ENCODE results near the gene GLTP.
"Not testable (repeated sequence)": the region's sequence is repeated elsewhere in the genome, so short reads cannot be mapped to it uniquely, and the experiment has no call there.

Gene GLTP, protein sequence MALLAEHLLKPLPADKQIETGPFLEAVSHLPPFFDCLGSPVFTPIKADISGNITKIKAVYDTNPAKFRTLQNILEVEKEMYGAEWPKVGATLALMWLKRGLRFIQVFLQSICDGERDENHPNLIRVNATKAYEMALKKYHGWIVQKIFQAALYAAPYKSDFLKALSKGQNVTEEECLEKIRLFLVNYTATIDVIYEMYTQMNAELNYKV

DNA sequence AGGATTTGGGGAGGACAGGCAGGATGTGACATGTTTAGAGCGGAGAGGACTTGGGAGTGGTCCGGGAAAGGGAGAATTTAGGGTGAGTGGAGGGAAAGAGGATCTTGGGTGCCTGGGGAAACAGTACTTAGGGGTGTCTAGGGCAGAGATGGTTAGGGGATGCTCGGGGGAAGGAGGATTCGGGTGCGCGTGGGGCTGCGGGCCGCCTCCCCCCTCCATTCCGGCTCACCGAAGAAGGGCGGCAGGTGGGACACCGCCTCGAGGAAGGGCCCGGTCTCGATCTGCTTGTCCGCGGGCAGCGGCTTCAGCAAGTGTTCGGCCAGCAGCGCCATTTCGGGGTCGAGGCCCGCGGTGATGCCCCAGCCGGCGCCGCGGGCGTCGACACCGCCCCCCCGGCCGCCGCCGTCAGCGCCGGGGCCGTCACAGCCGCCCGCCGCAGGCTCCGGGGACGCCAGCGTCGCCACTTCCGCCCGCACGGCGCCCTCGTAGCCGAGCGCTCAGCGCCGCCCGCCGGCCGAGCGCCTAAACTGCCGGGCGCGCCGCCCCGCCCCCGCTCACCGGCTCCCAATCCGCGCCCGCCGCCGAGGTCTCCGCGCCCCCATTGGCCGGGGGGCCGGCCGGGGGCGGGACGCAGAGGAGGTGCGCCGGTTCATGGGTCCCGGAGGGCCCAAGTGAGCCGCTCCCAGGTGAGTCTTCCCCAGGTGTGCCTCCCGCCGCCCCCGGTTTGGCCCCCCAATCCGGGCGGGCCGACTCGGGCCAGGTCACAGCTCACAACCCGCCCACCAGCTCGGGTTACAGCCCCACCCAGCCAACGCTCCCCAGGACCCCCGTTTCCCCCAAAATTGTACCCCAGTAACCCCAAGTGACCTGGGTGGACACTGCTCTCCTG is at the start of gene GLTP:
Gene GLTP (minus strand): TSS at position 499 of the 889 bp plus-strand sequence. CDS start 167 bp downstream, at position 332.
- DNase-seq (ENCODE audit: low read depth in 1 of 2, low spot score in 1 of 2), result peak; percentile 86 to 88

DNA sequence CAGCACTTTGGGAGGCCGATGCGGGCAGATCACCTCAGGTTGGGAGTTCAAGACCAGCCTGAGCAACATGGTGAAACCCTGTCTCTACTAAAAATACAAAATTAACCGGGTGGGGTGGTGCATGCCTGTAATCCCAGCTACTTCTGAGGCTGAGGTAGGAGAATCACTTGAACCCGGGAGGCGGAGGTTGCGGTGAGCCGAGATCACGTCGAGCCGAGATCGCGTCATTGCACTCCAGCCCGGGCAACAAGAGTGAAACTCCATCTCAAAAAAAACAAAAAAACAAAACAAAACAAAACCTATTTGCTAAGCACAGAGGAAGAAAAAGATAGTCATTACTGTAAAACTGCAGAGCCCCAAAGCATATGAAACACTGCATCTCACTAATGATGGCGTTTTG is 49.0 kb upstream of the GLTP start:
- not testable (repeated sequence) for DNase-seq (ENCODE audit: low read depth in 1 of 2, low spot score in 1 of 2)

DNA sequence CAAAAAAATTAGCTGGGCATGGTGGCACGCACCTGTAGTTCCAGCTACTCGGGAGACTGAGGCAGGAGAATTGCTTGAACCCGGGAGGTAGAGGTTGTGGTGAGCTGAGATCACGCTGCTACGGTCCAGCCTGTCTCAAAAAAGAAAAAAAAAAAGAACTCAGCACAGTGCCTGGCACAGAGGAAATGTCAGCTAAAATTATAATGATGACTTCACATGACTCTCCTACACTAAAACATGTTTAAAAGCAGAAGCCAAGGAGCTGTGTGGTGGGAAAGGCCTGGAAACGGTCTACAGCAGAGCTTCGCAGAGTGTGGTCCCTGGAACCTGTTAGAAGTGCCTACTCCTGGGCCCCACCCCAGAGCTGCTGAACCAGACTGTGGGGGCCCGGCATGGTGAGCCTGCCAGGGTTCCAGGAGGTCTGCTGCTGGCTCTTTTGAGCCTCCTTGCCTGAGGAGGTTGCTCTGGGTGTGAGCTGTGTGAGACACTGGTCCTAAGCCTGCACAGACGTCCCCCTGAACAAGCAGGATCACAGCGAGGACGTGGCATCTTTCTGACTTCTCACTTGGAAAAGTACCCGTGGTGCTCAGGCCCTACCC is 47.8 kb upstream of the GLTP start:
- no peak for DNase-seq (ENCODE audit: low read depth in 1 of 2, low spot score in 1 of 2)

DNA sequence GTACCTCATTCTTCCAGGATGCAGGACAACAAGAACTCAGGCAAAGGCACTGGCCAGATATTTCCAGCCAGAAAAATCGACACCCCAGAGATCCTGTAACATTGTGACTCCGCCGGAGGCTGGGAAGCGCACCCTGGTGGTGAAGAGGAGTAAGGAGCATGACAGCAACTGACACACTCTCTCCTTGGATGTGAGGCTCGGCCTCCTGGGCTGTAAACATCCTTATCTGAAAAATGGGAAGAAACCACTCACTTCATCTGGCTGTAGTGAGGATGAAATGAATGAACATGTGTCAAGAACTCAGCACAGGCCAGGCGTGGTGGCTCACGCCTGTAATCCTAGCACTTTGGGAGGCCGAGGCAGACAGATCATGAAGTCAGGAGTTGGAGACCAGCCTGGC is 47.3 kb upstream of the GLTP start:
- peak in 1 of 2 donors; percentile 20 for DNase-seq (ENCODE audit: low read depth in 1 of 2, low spot score in 1 of 2)

DNA sequence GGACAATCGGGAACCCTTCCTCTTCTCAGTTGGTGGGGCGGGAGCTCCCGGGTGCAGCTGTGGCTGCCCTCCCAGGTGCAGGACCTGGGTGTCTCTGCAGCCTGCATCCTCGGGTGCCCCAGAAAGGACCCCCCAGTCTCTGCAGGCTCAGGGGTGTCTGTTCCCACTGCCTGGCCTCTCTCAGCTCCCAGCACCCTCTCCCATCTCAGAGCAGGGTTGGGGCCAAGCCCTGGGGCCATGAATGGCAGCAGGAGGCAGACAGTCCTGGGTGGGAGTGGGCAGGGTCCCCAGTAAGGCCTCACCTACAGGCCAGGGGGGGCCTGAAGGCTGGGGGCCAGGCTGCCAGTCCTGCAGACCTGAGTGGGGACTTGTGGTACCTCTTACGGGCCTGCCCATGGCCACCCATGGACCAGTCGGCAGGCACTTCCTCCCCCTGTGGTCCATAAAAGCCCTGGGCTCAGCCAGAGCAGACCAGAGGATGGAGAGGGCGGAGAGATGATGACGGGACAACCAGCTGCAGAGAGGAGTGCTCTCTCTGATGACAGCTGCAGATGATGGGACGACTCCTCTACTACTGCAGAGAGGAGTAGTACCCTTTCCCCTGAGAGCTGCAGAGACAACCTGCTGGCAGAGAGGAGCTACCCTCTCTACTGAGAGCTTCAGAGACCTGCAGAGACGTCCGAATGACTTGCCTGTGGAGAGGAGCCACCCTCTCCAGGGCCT is 46.3 kb upstream of the GLTP start:
- no peak for DNase-seq (ENCODE audit: low read depth in 1 of 2, low spot score in 1 of 2)

DNA sequence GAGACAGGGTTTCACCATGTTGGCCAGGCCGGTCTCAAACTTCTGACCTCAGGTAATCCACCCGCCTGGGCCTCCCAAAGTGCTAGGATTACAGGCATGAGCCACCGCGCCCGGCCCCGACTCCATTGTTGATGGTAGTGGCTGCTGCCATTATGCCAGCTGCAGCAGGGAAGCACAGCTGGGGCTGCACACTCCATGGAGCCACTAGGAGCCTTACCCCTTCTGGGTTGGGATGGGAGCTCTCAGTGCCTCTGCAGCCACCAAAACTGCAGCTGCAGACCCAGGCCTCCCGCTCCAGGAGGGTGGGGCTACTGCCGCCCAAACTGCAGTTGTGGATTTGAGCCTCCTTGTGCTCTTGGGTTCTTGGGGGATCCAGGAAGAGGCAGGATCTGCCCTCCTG is 45.7 kb upstream of the GLTP start:
- no peak for DNase-seq (ENCODE audit: low read depth in 1 of 2, low spot score in 1 of 2)

DNA sequence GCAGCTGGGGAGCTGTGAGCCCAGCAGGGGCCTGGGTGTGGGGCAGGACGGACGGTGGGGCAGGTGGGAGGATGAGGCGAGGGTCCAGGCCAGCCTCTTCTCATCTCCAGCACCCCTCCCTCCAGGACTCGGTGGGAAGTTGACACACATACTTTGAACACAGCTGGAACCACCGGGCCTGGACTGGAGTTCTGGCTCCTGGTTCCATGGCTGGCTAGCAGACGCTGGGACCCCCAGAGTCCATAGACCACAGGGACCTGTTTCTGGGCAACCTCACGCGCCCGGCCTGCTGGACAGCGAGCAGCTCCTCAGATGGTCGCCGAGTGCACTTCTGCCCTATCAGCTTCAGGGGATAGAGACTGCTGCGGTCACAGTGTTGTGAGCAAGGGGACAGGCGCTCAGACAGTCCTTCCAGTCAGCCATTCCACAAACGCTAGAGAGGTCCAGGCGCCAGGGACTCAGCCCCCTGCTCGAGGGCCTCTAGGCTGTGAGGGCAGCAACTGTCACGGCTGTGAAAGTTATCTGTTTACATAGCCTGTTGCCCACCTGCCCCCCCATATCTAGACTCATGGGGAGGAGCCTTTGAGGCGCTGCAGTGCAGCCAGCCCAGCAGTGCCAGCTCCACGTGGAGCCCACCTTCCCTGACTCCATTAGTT is 45.0 kb upstream of the GLTP start:
- DNase-seq (ENCODE audit: low read depth in 1 of 2, low spot score in 1 of 2), result no peak

DNA sequence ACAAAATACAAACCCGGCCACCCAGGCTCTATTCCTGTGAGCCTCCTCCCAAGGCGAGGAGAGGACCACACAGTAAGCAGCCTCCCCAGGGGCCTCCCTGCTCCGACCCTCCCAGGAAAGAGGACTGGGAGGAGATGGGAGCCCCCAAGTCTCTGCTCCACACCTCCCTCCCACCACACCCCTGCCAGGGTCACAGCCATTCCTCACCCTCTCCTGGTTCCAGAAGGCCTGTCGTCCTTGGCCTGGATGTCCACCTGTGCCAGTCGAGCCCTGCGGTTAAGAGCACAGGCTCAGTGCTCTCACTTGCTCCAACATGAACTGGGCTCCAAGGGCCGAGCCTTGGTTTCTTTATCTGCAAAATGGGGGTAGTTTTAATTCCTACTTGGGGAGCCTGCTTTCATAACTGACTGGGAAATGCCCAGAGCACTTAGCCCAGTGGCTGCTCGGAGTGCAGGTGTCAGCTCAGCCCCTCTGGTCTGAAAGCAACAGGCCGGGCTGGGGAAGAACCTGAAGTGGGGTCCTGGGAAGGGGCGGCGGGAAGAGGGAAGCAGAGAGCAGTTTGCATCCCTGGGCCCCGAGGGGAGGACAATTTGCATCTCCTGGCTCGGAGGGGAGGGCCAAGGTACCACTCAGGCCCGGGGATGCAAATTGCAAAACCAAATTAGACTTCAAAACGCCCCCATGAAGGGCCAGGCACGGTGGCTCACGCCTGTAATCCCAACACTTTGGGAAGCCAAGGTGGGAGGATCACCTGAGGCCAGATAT is 43.3 kb upstream of the GLTP start:
- DNase-seq (ENCODE audit: low read depth in 1 of 2, low spot score in 1 of 2), result no peak

DNA sequence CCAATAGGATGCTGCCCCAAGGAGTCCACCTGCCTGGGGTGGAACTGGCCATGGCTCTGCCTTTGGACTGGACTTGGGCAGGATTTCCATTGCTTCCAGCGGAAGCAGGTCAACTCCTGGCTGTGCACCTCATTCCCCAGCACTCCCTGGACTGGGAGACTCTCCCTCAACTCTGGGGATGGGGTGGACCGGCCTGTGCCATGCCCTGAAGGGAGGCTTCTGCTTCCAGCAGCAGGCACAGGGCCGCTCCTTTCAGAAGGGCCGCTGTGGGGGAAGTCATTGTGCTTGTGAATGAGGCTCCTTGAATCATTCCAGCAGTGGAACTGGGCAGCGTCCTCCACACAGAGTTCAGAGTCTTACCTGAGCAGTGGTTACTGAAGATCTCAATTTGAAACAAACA is 42.7 kb upstream of the GLTP start:
- no peak for DNase-seq (ENCODE audit: low read depth in 1 of 2, low spot score in 1 of 2)

DNA sequence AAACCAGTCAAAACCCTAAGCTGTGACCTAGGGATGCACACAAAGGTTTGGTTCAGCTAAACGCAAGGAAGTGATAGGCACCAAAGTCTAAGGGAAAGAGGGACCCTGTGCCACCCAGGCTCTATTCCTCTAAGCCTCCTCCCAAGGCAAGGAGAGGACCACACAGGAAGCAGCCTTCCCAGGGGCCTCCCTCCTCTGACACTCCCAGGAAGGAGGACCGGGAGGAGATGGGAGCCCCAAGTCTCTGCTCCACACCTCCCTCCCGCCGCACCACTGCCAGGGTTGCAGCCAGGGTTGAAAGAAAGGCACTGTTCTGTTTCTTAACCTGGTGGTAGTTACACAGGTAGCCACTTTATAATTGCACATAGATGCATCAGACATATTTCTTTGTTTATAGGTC is 41.6 kb upstream of the GLTP start:
- DNase-seq (ENCODE audit: low read depth in 1 of 2, low spot score in 1 of 2), result no peak

DNA sequence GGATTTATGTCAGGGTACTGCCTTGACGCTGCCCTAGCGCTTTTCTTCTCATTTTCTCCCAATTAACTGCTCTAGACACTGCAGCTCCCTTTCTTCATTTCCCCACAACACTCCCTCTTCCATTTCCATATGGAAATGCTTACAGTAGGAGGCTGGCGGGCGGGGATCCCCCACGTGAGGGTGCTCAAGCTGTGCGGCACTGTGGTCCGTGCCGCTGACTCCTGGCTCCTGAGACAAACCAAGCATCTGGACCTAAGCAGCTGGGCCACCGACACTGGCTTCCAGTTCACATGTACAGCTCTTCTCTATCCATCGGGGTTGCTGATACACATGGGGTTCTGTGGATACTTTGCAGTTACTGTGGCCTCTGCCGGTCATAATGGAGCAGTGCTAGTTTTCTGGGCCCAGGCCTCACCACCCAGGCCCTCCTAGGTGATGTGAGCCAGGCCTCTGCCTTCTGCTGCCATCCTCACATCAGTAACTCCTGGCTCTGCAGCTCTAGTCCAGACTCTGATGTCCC is 40.0 kb upstream of the GLTP start:
- DNase-seq (ENCODE audit: low read depth in 1 of 2, low spot score in 1 of 2), result no peak

DNA sequence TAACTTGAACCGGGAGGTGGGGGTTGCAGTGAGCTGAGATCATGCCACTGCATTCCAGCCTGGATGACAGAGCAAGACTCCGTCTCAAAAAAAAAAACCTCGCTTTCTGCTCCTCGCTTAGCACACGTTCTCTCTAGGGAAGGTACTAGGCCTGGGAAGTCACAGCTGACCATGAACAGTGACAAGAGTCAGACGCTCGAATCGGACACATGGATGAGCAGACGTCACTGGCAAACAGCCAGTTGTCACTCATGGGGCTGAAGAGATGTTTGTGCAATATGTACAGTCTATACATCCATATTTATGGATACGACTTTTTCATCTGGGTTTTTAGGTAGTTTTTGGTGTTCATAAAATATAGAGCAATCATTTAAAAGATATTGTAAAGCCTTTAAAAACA is 39.1 kb upstream of the GLTP start:
- DNase-seq (ENCODE audit: low read depth in 1 of 2, low spot score in 1 of 2), result no peak

DNA sequence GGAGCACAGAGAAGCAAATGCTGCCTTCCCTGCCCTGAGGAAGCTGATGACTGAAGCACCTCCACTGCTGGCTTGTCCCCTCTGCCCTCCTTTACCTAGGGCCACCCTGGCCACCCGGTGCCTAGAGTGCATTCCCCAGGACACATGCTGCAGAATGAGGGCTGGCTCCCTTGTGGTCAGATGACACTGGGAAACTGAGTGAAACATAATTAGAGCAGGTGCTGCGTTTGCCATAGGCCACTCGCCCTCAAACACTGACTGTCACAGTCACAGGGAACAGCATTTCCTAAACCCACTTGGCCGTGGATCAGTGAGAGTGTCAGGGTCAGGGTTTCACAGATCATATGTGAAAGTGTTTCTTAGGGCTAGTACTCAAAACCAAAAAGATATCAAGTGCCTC is 35.7 kb upstream of the GLTP start:
- no peak for DNase-seq (ENCODE audit: low read depth in 1 of 2, low spot score in 1 of 2)

DNA sequence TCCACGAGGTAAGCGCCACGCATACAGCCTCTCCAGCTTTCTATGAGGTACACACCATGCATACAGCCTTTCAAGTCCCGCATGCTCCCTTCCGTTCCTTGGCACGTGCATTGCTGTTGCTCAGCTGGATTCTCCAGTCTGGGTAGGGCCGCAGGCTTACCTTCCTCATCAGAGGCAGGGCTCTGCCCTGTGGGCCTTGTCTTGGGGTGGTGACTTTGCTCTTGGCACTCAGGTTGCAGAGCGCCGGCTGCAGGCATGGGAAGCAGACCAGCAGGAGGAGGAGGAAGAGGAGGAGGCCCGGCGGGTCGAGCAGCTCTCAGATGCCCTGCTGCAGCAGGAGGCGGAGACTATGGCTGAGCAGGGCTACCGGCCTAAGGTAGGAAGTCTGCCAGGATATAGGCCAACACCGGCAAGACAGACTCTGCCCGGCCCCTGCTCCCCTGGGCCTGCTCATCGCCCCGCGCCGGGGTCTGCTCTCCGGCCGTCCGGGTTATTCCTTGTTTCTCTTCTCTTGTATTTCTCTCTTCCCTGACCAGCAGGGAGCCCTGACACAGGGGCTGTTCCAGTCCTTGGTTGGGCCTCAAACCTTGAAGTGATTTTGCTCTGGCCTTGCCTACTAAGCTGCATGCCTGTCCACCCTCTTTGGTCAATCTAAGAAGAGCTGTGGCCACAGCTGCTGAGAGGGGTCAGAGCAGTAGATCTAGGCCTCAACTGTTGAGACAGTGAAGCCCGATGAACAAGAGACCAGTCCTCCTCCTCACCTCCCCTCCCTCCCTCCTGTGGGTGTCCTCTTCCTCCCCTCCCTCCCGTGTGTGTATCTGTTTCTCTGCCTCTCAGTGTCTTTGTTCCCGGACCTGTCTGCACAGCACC is 35.1 kb upstream of the GLTP start:
- DNase-seq (ENCODE audit: low read depth in 1 of 2, low spot score in 1 of 2), result no peak

DNA sequence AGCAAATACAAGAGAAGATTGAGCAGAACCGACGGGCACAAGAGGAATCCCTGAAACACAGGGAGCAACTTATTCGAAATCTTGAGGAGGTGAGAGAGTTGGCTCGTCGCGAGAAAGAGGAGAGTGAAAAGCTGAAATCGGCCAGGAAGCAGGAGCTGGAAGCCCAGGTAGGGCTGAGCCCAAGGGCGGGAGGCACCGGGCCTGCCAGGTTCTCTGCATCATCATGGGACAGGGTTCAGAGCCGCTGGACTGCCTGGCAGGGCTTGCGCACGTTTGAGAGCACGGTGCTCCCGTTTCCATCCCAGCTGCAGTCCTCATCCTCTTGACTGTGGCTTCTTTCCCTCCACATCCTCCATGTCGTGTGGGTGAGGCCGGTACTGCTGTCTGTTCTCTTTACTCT is 34.1 kb upstream of the GLTP start:
- DNase-seq (ENCODE audit: low read depth in 1 of 2, low spot score in 1 of 2), result no peak

DNA sequence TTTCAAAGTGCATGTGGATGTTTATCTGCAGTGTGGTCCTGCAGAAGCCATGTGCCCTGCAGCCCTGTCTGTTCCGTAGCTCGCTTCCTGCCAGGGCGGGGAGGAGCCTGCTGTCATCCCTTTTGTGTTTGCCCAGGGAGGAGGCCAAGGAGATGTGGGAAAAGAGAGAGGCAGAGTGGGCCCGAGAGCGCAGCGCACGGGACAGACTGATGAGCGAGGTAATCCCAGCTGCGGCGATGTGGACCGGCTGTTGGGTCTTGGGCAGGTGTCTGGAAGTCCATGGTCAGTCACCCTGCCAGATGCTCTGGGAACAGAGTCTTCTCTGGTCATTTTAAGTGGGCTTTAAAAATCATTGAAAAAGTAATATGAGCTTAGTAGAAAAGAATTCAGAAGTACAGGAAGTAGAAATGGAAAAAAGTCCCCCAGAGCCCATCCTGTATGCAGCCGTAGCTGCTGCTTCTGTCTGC is 32.5 kb upstream of the GLTP start:
- no peak for DNase-seq (ENCODE audit: low read depth in 1 of 2, low spot score in 1 of 2)

DNA sequence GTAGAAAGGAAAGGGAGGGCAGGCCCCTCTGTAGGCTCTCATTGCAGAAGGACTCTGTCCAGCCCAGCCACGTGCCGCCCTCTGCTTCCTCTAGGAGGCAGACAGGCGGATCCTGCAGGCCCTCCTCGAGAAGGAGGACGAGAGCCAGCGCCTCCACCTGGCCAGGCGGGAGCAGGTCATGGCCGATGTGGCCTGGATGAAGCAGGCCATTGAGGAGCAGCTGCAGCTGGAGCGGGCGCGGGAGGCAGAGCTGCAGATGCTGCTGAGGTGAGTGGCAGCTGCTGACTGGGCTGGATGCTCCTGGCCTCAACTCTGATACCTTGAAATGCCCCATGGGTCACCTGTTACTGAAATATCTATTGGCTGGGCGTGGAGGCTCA is 30.6 kb upstream of the GLTP start:
- no peak for DNase-seq (ENCODE audit: low read depth in 1 of 2, low spot score in 1 of 2)

DNA sequence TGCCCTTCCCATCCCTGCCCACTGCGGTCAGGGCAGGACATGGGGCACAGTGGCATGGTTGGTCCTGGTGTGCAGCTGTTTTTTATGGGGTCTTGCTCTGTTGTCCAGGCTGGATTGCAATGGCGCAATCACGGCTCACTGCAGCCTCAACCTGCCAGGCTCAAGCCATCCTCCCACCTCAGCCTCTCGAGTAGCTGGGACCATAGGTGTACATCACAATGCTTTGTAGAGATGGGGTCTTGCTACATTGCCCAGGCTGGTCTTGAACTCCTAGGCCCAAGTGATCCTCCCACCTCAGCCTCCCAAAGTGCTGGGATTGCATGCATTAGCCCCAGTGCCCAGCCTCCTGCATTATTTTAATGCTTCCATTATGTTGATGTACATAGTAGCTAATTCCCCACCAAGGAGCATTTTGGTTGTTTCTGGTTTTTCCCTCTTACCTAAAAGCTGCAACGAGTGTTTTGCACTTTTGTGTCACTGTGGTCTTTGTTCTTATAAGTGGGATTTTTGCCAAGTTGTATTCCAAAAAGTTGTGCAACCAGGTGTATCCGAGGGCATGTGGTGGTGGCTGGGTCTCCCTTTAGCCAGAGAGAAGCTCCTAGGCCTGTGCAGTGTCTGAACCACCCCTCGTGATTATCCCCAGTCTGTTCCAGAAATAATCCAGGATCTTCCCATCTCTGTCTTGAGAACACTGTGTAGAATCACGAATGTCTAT is 30.1 kb upstream of the GLTP start:
- DNase-seq (ENCODE audit: low read depth in 1 of 2, low spot score in 1 of 2), result no peak

Data from stimulated activated CD4-positive, alpha-beta T cell treated with anti-CD3 and anti-CD28 coated beads, Interleukin-15, amount 100 ng/mL, for 1 hour (primary cell).